ENCODE data around the gene TRIM41. TPM values are rescaled to one million over a fixed set of nuclear protein-coding genes. Genes with fewer than 3 reads are reported as not detected.

The TRIM41 gene
- total and polyA plus RNA-seq, 2 of the 13 experiments (the other 11 are each of a cell fraction or from before 2014, with no cell fraction given): 10.2 to 16.7 TPM

- peak overlapping the region; percentile 95 for H3K4me2 ChIP-seq (ENCODE audit: low read depth, low read length)
- BruUV-seq (replicated peaks): no TSS peak
- H3K4me1 ChIP-seq (ENCODE audit: insufficient read depth, low read length): peaks cover 35% of the 10 kb centered on the region
- POLR2A ChIA-PET: interaction anchor here (0.9 kb wide), 1 partner anchor 10 kb away, joined by 3 read pairs; no protein-coding TSS in a partner anchor
- ATAC-seq (peak; percentile 7), FAIRE-seq (no peak), DNase-seq (ENCODE audit: low spot score) (no peak)
- no peaks in the 10 kb centered on the region for H4K20me1 ChIP-seq (ENCODE audit: insufficient read depth, low read length)
- H3K27me3 ChIP-seq (ENCODE audit: control insufficient read depth in 1 of 2, insufficient read depth in 2 of 2, low read length in 2 of 2): peaks cover 0 to 2% of the 10 kb centered on the region in 2 experiments; a peak in 2 of 5 replicates
- H3K36me3 ChIP-seq (replicated peaks in 1 of 2; ENCODE audit: control insufficient read depth in 1 of 2, insufficient read depth in 2 of 2, low read length in 2 of 2): no peaks in the 10 kb centered on the region
- no peak overlapping the region for H2AFZ ChIP-seq (ENCODE audit: low read length)
- H3K4me3 ChIP-seq (replicated peaks in 1 of 3; ENCODE audit: insufficient read depth in 1 of 3, low read depth in 2 of 3, low read length in 3 of 3): peak overlapping the region; percentile 49 to 78 (median 67)
- H3K27ac ChIP-seq (ENCODE audit: extremely low read length, insufficient read depth, low read length): peak overlapping the region; percentile 21
- no peaks in the 10 kb centered on the region for H3K79me2 ChIP-seq (ENCODE audit: insufficient read depth, low read length)
- H3K9ac ChIP-seq (ENCODE audit: insufficient read depth, low read depth, low read length): no peak overlapping the region
- H3K9me3 ChIP-seq (ENCODE audit: low read length): no peaks in the 10 kb centered on the region
- in situ Hi-C loops (cut with HindIII; ENCODE audit: extremely low pct_ligation_motif_present, low pct_unique_long_range_greater_than_20kb): no loop called here
- TF ChIP-seq SAFB2 (CRISPR knock-in tag; IDR thresholded peaks at IDR 0.05; ENCODE audit: borderline replicate concordance, low read depth) (0 out of 2 replicates have a peak, but pooled peaks have one; percentile 79), SPEN (CRISPR knock-in tag; IDR thresholded peaks at IDR 0.05; ENCODE audit: low read depth) (peak; percentile 25; the same call in 1 of the 2 replicates), SRSF1 (optimal IDR thresholded peaks at IDR 0.05; ENCODE audit: low read depth, low read length) (no peak), ZFX (CRISPR knock-in tag; IDR thresholded peaks at IDR 0.05; ENCODE audit: low read depth) (peak; percentile 15; the same call in 1 of the 2 replicates), MTF2 (CRISPR knock-in tag; IDR thresholded peaks at IDR 0.05; ENCODE audit: borderline replicate concordance) (no peak), ZEB1 (IDR thresholded peaks at IDR 0.05; ENCODE audit: insufficient replicate concordance, low read depth) (no peak), SSRP1 (CRISPR knock-in tag; IDR thresholded peaks at IDR 0.05) (peak; percentile 98; the same call in 1 of the 2 replicates), FOXA1 (IDR thresholded peaks at IDR 0.05) (no peak), FOXA1 (CRISPR knock-in tag; IDR thresholded peaks at IDR 0.05) (0 out of 2 replicates have a peak, but pooled peaks have one; percentile 40), DNMT1 (CRISPR knock-in tag; IDR thresholded peaks at IDR 0.05) (0 out of 2 replicates have a peak, but pooled peaks have one; percentile 20)
- CTCF ChIA-PET (ENCODE audit: low intra/inter-chr PET ratio, low total read pairs): no interaction called here
- under 1% methylated on average over 13 of the region's 13 CpGs for WGBS (ENCODE audit: low lambda C conversion rate)
- intact Hi-C loops (cut with micrococcal nuclease; ENCODE audit: unreplicated experiment): loop anchor here (1.0 kb wide), 1 partner anchor 11 kb away; no protein-coding TSS in a partner anchor
These were observed 5.3 kb upstream of the TRIM41 start for GRCh38 chr5:181217803-181218062.

- intact Hi-C loops (cut with micrococcal nuclease; ENCODE audit: unreplicated experiment): loop anchor here (1.0 kb wide), 1 partner anchor 12 kb away; no protein-coding TSS in a partner anchor
- TF ChIP-seq ZNF441 (CRISPR knock-in tag; IDR thresholded peaks at IDR 0.05; ENCODE audit: borderline replicate concordance): peak; percentile 2; the same call in 1 of the 2 replicates
- no peak for TF ChIP-seq SIX4 (CRISPR knock-in tag; IDR thresholded peaks at IDR 0.05)
- TF ChIP-seq ARNT (IDR thresholded peaks at IDR 0.05): no peak
- TF ChIP-seq REST (IDR thresholded peaks at IDR 0.05; ENCODE audit: borderline replicate concordance in 1 of 2, low read depth in 1 of 2, low read length in 2 of 2): no peak
- no peak for TF ChIP-seq HMG20A (CRISPR knock-in tag; IDR thresholded peaks at IDR 0.05; ENCODE audit: borderline replicate concordance)
- no peak for TF ChIP-seq ELF3 (CRISPR knock-in tag; IDR thresholded peaks at IDR 0.05)
- peak; percentile 30 for TF ChIP-seq ASH2L (IDR thresholded peaks at IDR 0.05; ENCODE audit: insufficient read length, low read depth, low read length)
These were observed 4.3 kb upstream of the TRIM41 start for GRCh38 chr5:181218795-181219124.

More at GRCh38 chr5:181218795-181219124, 4.3 kb upstream of the TRIM41 start:
- no peak for DNase-seq (ENCODE audit: low spot score)
- ChIA-PET POLR2A (no interaction called here), CTCF (ENCODE audit: low intra/inter-chr PET ratio, low total read pairs) (no interaction called here)
- Histone ChIP-seq H4K20me1 (ENCODE audit: insufficient read depth, low read length) (no peaks in the 10 kb centered on the region), H3K4me1 (ENCODE audit: insufficient read depth, low read length) (peaks cover 35% of the 10 kb centered on the region), H3K4me3 (replicated peaks in 1 of 3; ENCODE audit: insufficient read depth in 1 of 3, low read depth in 2 of 3, low read length in 3 of 3) (peak overlapping the region; percentile 63 to 78 (median 67)), H2AFZ (ENCODE audit: low read length) (peak overlapping the region; percentile 32), H3K27ac (ENCODE audit: extremely low read length, insufficient read depth, low read length) (peak overlapping the region; percentile 48), H3K27me3 (ENCODE audit: control insufficient read depth in 1 of 2, insufficient read depth in 2 of 2, low read length in 2 of 2) (no peaks in the 10 kb centered on the region; a peak in 2 of 5 replicates), H3K36me3 (replicated peaks in 1 of 2; ENCODE audit: control insufficient read depth in 1 of 2, insufficient read depth in 2 of 2, low read length in 2 of 2) (no peaks in the 10 kb centered on the region), H3K9me3 (ENCODE audit: low read length) (no peaks in the 10 kb centered on the region), H3K79me2 (ENCODE audit: insufficient read depth, low read length) (no peaks in the 10 kb centered on the region), H3K9ac (ENCODE audit: insufficient read depth, low read depth, low read length) (peak overlapping the region; percentile 54; the same call in 1 of the 2 replicates), H3K4me2 (ENCODE audit: low read depth, low read length) (peak overlapping the region; percentile 95)
- ATAC-seq: no peak
- 33% methylated on average over 10 of the region's 10 CpGs for WGBS (ENCODE audit: low lambda C conversion rate)
- no peak for FAIRE-seq
- BruUV-seq (replicated peaks): no TSS peak
- in situ Hi-C loops (cut with HindIII; ENCODE audit: extremely low pct_ligation_motif_present, low pct_unique_long_range_greater_than_20kb): no loop called here
